K562 (cell line): Measurements from ENCODE around the gene DALRD3. TPM values are rescaled to one million over a fixed set of nuclear protein-coding genes. Genes with fewer than 3 reads are reported as not detected.

Experiments used
- CBFA2T3 ChIP-seq: fragments of 450-650 bp; IDR thresholded peaks from 2 replicates; pipeline ENCODE4 v1.6.1; 2017
- CEBPZ ChIP-seq: fragments of 150-350 bp; IDR thresholded peaks from 2 replicates; pipeline ENCODE4 v1.6.1; 2014; ENCODE audit warnings: low read depth, mild to moderate bottlenecking, low read length, borderline replicate concordance
- CSDE1 ChIP-seq, 2 experiments: fragments of 450-650 bp; IDR thresholded peaks; 2 replicates each; pipeline ENCODE4 v1.6.1; 2016; ENCODE audit warnings: mild to moderate bottlenecking in 1 of 2
- DNMT1 ChIP-seq: fragments of 450-650 bp; IDR thresholded peaks from 2 replicates; pipeline ENCODE4 v1.6.1; 2016; ENCODE audit warnings: antibody characterized with exemption, mild to moderate bottlenecking
- EP300 ChIP-seq: IDR thresholded peaks from 2 replicates; pipeline ENCODE4 v1.6.1; 2012; ENCODE audit warnings: low read length, improper control_type of control experiment
- FOSL1 ChIP-seq: fragments of 200-800 bp; sonication (Bioruptor generic); conservative IDR thresholded peaks from 2 replicates; pipeline ENCODE4 v1.6.1; 2016; ENCODE audit warnings: missing genetic modification characterization, missing compliant biosample characterization
- HDAC1 ChIP-seq, 2 experiments: fragments of 450-650 bp; IDR thresholded peaks; 2 replicates each; pipeline ENCODE4 v1.6.1; 2016 to 2017; ENCODE audit warnings: inconsistent platforms in 1 of 2, mild to moderate bottlenecking in 1 of 2, moderate library complexity in 1 of 2
- ID3 ChIP-seq, 2 experiments: fragments of 250-450 bp in 1 of 2; fragments of 450-650 bp in 1 of 2; sonication (Bioruptor Pico) in 1 of 2; IDR thresholded peaks; 2 replicates each; pipeline versions ENCODE4 v1.6.1 to v1.8.0; 2016 to 2021; ENCODE audit warnings: mild to moderate bottlenecking in 2 of 2, moderate library complexity in 2 of 2, missing compliant biosample characterization in 1 of 2, missing genetic modification characterization in 1 of 2
- NFE2L1 ChIP-seq: fragments of 450-650 bp; IDR thresholded peaks from 2 replicates; pipeline ENCODE4 v1.6.1; 2016; ENCODE audit warnings: missing genetic modification characterization, low read depth, mild to moderate bottlenecking, missing compliant biosample characterization, moderate library complexity, borderline replicate concordance
- PML ChIP-seq: IDR thresholded peaks from 2 replicates; pipeline ENCODE4 v1.6.1; 2012; ENCODE audit warnings: low read length, inconsistent platforms
- SMAD4 ChIP-seq: fragments of 250-450 bp; sonication (Bioruptor Pico); conservative IDR thresholded peaks from 2 replicates; pipeline ENCODE4 v1.8.0; 2021; ENCODE audit warnings: inconsistent platforms, mild to moderate bottlenecking, moderate library complexity
- THRB ChIP-seq: fragments of 450-650 bp; formaldehyde crosslinking; conservative IDR thresholded peaks from 2 replicates; pipeline ENCODE4 v1.4.0; 2022; ENCODE audit warnings: mild to moderate bottlenecking, missing genetic modification characterization
- ZKSCAN1 ChIP-seq: fragments of 150-350 bp; IDR thresholded peaks from 2 replicates; pipeline ENCODE4 v1.6.1; 2016; ENCODE audit warnings: low read depth, low read length
- ZNF232 ChIP-seq: sonication (generic); formaldehyde crosslinking; IDR thresholded peaks from 2 replicates; pipeline ENCODE4 v1.8.0; 2022; ENCODE audit warnings: mild to moderate bottlenecking, missing genetic modification reagents
- ZNF395 ChIP-seq: fragments of 200-800 bp; sonication (Bioruptor generic); IDR thresholded peaks from 2 replicates; pipeline ENCODE4 v1.6.1; 2017; ENCODE audit warnings: missing genetic modification characterization, missing compliant biosample characterization
- ZNF668 ChIP-seq: fragments of 250-450 bp; sonication (Bioruptor Pico); IDR thresholded peaks from 2 replicates; pipeline ENCODE4 v1.8.0; 2022; ENCODE audit warnings: mild to moderate bottlenecking, inconsistent platforms
- ZSCAN32 ChIP-seq: fragments of 450-650 bp; formaldehyde crosslinking; IDR thresholded peaks from 2 replicates; pipeline ENCODE4 v1.4.0; 2020; ENCODE audit warnings: mild to moderate bottlenecking, moderate library complexity
- polyA plus RNA-seq, 8 experiments: library from polyadenylated mRNA; depleted of rRNA in 4 of 8; stranded (reverse) in 5 of 8; unstranded in 3 of 8; fragments of >200 nt; fragmentation: Nextera tagmentation in 2 of 8; fragmentation: Illumina TruSeq in 1 of 8; extraction: Ambion mirVana in 2 of 8; extraction: Trizol in 1 of 8; gene quantifications; 2 replicates each; pipeline versions ENCODE4 v1.2.1 to v1.2.3, GENCODE V29; 2011 to 2014; ENCODE audit warnings: inconsistent platforms in 1 of 8, missing spikeins in 1 of 8
- total RNA-seq, 7 experiments: library from RNA; depleted of rRNA in 6 of 7; stranded (reverse); fragments of >200 nt in 6 of 7; fragmentation: Illumina TruSeq in 2 of 7; extraction: Trizol in 2 of 7; gene quantifications; 2 replicates each; pipeline versions ENCODE4 v1.2.1 to v1.2.3, GENCODE V29; 2011 to 2021; ENCODE audit warnings: low replicate concordance in 1 of 7

DALRD3 gene
- total and polyA plus RNA-seq, 9 of the 15 experiments (the other 6 are each of a cell fraction or from before 2014, with no cell fraction given): 6.6 to 31.3 (median 14.4) TPM

DNA sequence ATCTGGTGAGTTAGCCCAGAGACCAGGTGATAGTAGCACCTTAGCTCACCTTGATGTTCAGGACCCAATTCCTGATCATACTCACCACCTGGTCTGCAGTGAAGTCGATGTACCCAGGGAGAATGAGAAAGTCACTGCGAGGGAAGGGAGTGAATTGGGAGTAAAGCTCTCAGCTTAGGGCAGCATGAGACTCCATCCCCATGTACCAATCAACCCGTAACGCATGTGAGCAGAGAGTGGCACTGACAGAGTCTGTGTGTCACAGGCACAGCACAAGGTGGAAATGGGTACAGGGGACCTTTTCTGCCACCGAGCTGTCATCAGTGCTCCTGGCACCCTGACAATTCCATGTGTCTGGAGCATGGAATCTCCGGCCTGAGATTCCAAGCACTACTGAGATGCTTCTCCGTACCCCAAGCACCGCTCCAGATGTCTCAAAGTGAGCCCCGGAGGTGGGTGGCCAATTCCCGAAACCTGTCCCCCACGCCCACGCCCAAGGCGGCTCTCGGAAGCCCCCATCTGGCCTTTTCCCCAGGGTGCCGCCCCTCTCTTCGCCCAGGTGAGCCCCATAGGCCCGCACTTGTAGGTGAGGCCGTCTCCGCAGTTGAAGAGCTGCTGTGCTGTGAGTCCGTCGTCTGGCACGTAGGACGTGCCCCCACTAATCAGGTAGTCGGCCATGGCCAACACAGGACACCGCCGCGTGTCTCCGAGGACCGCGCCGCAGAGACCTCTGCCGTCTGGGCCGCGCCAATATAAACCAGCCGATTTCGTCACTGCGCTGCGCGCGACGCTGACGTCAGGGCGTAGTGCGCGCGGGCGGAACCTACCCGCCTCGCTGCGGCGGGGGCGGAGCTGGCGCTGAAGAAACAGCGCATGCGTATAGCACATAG lies 10.5 kb upstream of the DALRD3 start, which contains the start of gene IMPDH2 (continued):
- TF ChIP-seq PML: peak; percentile 83
- peak; percentile 44; the same call in 1 of the 2 replicates for TF ChIP-seq THRB
- TF ChIP-seq DNMT1: no peak
- no peak for TF ChIP-seq ZNF232 (CRISPR knock-in tag)
- TF ChIP-seq CEBPZ: no peak
- TF ChIP-seq HDAC1 (IDR thresholded peaks at IDR 0.05): peak in 1 of 2 experiments; percentile 80; a peak in 1 of 4 replicates
- no peak for TF ChIP-seq ZNF395 (CRISPR knock-in tag)
- TF ChIP-seq NFE2L1: no peak
- TF ChIP-seq FOSL1 (tag): peak; percentile 51
- no peak for TF ChIP-seq ZKSCAN1
- peak in 1 of 2 experiments; percentile 15; a peak in 1 of 4 replicates for TF ChIP-seq CSDE1 (IDR thresholded peaks at IDR 0.05)
- no peak for TF ChIP-seq ZNF668 (CRISPR knock-in tag)
- no peak for TF ChIP-seq ZSCAN32 (CRISPR knock-in tag)
- TF ChIP-seq SMAD4: peak; percentile 85
- TF ChIP-seq CBFA2T3: no peak
- no peak for TF ChIP-seq EP300
- no peak for TF ChIP-seq ID3 (CRISPR knock-in tag; IDR thresholded peaks at IDR 0.05)
- TF ChIP-seq ID3 (tag; IDR thresholded peaks at IDR 0.05): peak; percentile 62
